GM19193 (cell line): ENCODE measurements around the gene MYADM.

Experiments
- POLR2A ChIP-seq: IDR thresholded peaks from 4 replicates; pipeline ENCODE4 v1.6.1; 2011; ENCODE audit not compliant: insufficient read depth, insufficient read length; ENCODE audit errors: extremely low read depth

The MYADM gene

DNA sequence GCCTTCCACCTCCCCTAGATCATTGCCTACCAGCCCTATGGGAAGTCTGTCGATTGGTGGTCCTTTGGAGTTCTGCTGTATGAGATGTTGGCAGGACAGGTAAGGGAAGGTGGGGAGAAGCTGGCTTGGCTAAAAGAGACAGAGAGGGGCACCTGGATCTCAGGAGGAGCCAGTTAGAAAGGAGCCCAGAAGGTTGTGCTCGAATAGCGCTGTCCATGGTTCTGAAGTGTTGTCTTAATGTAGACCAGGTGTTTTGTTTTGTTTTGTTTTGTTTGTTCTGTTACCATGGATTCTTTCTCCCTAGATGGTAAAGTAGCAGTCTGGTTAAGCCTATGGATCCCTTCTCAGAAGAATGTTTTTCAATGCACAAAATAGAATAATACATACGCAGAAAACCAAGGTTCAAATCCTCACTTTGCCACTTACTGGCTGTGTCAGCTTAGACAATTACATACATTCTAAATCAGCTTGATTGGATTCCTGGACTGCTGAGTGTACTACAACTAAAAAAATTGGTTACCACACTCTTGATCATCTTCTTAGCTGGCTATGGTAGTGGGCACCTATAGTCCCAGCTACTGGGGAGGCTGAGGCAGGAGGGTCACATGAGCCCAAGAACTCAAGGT lies 35.5 kb downstream of the MYADM start:
- no peak for TF ChIP-seq POLR2A

- TF ChIP-seq POLR2A = no peak
These were observed 37.2 kb downstream of the MYADM start for GRCh38 chr19:53904909-53905308.

DNA sequence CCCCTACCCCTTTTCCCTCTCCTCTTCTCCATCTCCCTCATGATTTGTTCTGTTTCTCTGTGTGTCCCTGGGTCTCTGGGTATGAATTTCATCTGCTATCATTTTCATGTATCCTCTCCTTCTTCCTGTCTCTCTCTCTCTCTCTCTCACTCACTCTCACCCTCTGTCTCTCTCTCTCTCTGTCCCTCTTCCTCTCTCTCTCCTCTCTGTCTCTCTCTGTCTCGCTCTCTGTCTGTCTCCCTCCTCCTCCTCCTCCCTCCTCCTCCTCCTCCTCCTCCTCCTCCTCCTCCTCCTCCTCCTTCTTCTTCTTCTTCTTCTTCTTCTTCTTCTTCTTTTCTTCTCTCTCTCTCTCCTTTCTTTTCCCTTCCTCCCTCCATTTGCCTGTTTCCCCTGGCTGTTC lies 38.1 kb downstream of the MYADM start:
- TF ChIP-seq POLR2A = no peak

- TF ChIP-seq POLR2A = no peak
These were observed 38.8 kb downstream of the MYADM start for GRCh38 chr19:53906211-53907192.

DNA sequence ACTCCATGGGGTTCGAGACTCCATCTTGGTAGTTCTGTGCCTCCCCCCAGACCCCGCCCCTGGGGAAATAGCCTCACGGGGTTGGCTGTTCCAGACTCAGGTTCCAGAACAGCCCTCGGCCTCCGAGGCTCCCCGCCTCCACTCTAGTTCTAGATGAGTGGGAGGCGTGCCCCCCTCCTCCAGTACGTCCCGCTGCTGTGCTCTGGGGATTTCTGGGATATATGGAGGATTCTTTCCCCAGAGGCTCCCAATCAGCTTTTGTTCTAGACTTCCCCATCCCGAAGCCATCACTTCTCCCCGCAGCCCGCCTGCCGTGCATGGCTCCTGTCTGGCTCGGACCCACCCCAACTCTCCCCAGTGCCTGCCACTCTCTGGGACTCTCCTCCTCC lies 39.5 kb downstream of the MYADM start:
- TF ChIP-seq POLR2A = no peak

DNA sequence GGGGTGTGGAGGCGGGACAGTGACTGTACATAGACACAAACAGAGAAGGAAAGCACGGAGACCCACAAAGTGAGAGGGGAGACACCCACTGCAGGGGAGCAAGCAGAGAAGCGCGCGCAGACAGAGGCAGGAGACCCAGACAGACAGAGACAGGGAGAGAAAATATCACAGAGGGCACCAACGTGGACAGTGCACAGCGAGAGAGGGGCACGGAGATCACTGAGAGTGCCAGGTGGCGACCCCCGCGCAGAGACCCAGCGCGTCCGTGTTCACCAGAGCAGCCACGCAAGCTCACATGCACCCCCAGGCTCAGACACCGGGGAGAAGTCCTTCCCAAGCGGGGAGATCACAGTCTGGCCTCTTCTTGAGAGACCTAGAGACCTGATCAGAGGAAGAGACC lies 40.0 kb downstream of the MYADM start:
- TF ChIP-seq POLR2A = no peak

DNA sequence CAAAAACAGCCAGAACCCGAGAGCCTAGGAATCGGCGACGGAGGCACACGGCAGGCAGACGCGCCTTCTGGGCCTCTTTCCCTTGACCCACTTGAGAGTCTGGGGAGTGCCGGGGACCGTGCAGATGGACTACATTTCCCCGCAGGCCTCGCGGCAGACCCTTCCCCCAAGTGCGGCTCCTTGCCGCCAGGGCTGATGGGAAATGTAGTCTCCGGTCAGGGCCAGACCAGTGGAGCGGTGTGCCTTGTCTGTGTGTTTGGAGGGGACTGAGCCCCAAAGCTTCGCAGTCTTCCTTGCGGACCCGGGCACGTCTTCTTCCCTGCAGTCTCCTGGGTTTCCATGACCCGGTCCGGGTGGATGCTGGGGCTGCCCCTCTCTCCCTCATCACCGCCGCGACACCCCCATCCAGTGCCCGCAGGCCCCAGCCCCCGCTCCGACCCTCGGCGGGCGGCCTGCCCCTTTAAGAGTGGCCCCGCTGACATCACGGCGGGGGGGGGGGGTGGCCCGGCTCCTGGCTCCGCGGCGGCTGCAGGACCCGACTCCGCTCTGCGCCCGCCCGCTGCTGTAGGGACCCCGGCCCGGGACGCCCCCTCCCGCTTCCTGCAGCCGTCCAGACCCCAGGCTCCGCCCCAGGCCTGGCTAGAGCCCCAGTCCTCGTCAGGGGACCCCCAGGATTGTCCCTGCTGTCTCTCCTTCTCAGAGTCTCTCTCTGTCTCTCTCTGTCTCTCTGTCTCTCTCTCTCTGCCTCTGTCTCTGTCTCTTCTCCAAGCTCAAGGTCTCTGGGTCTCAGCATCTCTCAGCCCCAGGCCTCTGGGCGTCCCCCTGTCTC lies 40.6 kb downstream of the MYADM start:
- no peak for TF ChIP-seq POLR2A

DNA sequence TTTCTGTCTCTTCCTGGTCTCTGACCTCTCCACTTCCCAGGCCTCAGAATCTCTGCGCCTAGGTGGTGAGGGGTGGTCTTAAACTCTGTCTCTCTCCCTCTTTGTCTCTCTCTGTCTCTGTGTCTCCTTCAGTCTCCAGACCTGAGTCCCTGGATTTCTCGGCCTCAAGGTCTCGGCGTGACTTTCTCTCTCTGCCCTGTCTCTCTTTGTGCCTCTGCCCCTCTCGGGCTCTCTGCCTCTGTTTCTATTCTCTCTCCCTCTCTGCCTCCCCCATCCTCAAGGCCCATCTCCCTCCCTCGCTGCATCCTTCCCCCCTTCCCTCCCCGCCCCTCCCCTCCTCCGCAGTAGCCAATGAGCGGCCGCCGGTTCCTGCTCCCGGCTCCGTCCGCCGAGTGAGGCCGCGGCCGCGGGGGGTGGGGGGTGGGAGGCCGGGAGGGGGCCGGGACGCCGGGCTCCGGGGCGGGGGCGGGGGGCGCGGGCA lies 41.3 kb downstream of the MYADM start, which contains the start of gene CACNG7:
Gene CACNG7 (plus strand): TSS at position 344 of the 481 bp plus-strand sequence. CDS start 3,554 bp downstream, outside the sequence.
- TF ChIP-seq POLR2A = no peak

GRCh38 chr19:53909471-53910169 lies 41.9 kb downstream of the MYADM start:
- no peak for TF ChIP-seq POLR2A

DNA sequence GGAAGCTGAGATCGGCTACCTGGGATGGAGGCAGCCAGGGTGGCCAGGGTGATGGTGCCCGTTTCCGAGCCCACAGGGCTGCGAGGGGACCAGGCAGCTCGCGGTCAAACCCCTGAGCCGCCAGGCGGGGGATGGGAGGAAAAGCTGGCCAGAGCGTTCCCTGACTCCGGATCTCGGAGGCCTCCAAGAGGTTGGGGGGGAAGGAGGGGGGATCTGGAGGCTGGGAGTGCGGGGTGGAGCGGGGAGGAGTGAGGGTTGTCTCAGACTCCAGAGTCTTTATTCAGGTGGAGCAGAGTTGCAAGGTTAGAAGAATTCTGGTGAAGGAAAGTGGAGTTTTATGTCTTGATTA lies 42.5 kb downstream of the MYADM start:
- TF ChIP-seq POLR2A = no peak

GRCh38 chr19:53912653-53913052 lies 45.0 kb downstream of the MYADM start:
- no peak for TF ChIP-seq POLR2A

GRCh38 chr19:53915000-53915399 lies 47.3 kb downstream of the MYADM start:
- TF ChIP-seq POLR2A = no peak

DNA sequence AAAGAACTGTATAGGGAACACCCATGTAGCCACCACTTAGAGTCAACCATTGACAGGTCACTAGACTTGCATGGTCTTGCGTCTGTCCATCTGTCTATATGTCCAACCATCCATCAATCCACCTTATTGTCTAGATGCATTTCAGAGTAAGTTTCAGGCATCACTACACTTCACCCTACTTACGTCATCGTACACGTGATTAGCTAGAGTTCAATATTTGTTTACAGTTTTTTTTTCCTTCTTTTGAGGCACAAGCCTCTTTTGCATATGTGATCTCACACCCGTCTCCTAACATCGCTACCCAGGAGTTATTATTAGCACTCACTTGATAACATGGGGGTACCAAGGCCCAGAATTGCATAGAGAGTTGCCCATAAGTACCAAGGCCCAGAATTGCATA lies 48.3 kb downstream of the MYADM start:
- no peak for TF ChIP-seq POLR2A

- no peak for TF ChIP-seq POLR2A
These were observed 49.7 kb downstream of the MYADM start for GRCh38 chr19:53917356-53917755.
